AG04450 (cell line): ENCODE results near the gene NUB1. TPM values are rescaled to one million over a fixed set of nuclear protein-coding genes. Genes with fewer than 3 reads are reported as not detected.

Experiments used
- CTCF ChIA-PET: fragments of 300-600, 350-600 bp; formaldehyde crosslinking; extraction: SDS; loops from one replicate; lab custom pipeline; 2022; ENCODE audit warnings: antibody characterized with exemption, inconsistent platforms; lab: Charles Lee
- POLR2A ChIA-PET: fragments of 350-600 bp; formaldehyde crosslinking; extraction: SDS; loops from one replicate; lab custom pipeline; 2021; ENCODE audit warnings: antibody characterized with exemption, inconsistent platforms; lab: Yijun Ruan, JAX
- DNase-seq: peaks from one replicate; pipeline ENCODE4 v3.0.0-alpha.2; 2011; ENCODE audit warnings: low read depth, low spot score
- H3K27ac ChIP-seq: one replicate; pipeline ENCODE4 v1.5.1; 2012; ENCODE audit warnings: low read depth, low read length, control low read depth
- H3K27me3 ChIP-seq: one replicate; pipeline ENCODE4 v1.6.0; 2012; ENCODE audit warnings: low read length; ENCODE audit not compliant: control insufficient read depth, insufficient read depth
- H3K4me3 ChIP-seq: 2 replicates; pipeline ENCODE4 v1.5.1; 2011; ENCODE audit warnings: mild to moderate bottlenecking, low read depth, low read length, control low read depth
- H3K9me3 ChIP-seq: 2 replicates; pipeline ENCODE4 v1.5.1; 2012; ENCODE audit warnings: low read length; ENCODE audit not compliant: control insufficient read depth, insufficient read depth
- CTCF ChIP-seq: IDR thresholded peaks from 2 replicates; pipeline ENCODE4 v1.5.1; 2011; ENCODE audit warnings: low read depth, low read length, control low read depth, inconsistent platforms
- polyA plus RNA-seq: library from polyadenylated mRNA; depleted of rRNA; stranded (reverse); fragments of >200 nt; gene quantifications from 2 replicates; pipeline ENCODE4 v1.2.3, GENCODE V29; 2011

The NUB1 gene
- polyA plus RNA-seq, 1 experiment: 64.1 TPM

GRCh38 chr7:151316896-151317295 is 24.7 kb upstream of the NUB1 start:
- no peak for TF ChIP-seq CTCF
- ChIA-PET CTCF (interaction anchor here (0.5 to 5.5 kb wide), 11 partner anchors 8 to 442 kb away, joined by 3 to 160 read pairs (median 29); no protein-coding TSS in a partner anchor), POLR2A (interaction anchor here (1.2 kb wide), 1 partner anchor 24 kb away, joined by 3 read pairs; no protein-coding TSS in a partner anchor)
- peaks cover 12% of the 10 kb centered on the region for H3K27me3 ChIP-seq
- H3K27ac ChIP-seq: no peak overlapping the region
- H3K4me3 ChIP-seq: no peak overlapping the region
- peaks cover 30% of the 10 kb centered on the region for H3K9me3 ChIP-seq
- no peak for DNase-seq

- no peak for DNase-seq
These were observed 23.7 kb upstream of the NUB1 start for GRCh38 chr7:151317936-151318335.

GRCh38 chr7:151319189-151319588 is 22.4 kb upstream of the NUB1 start:
- ChIA-PET POLR2A (no interaction called here), CTCF (no interaction called here)
- Histone ChIP-seq H3K9me3 (peaks cover 30% of the 10 kb centered on the region), H3K27me3 (peaks cover 13% of the 10 kb centered on the region), H3K4me3 (no peak overlapping the region), H3K27ac (no peak overlapping the region)
- DNase-seq: no peak
- TF ChIP-seq CTCF: no peak

More at GRCh38 chr7:151317936-151318335, 23.7 kb upstream of the NUB1 start:
- Histone ChIP-seq H3K4me3 (no peak overlapping the region), H3K27me3 (peaks cover 12% of the 10 kb centered on the region), H3K9me3 (peaks cover 30% of the 10 kb centered on the region), H3K27ac (no peak overlapping the region)
- ChIA-PET POLR2A (no interaction called here), CTCF (interaction anchor here (0.7 to 5.5 kb wide), 4 partner anchors 14 to 879 kb away, joined by 3 to 160 read pairs (median 20); no protein-coding TSS in a partner anchor)
- TF ChIP-seq CTCF: no peak

GRCh38 chr7:151320263-151320845 is 21.3 kb upstream of the NUB1 start:
- no peak overlapping the region for H3K27ac ChIP-seq
- peaks cover 14% of the 10 kb centered on the region for H3K27me3 ChIP-seq
- ChIA-PET CTCF (interaction anchor here (1.7 kb wide), 1 partner anchor 10 kb away, joined by 4 read pairs; no protein-coding TSS in a partner anchor), POLR2A (no interaction called here)
- TF ChIP-seq CTCF: no peak
- no peak overlapping the region for H3K4me3 ChIP-seq
- H3K9me3 ChIP-seq: peaks cover 30% of the 10 kb centered on the region
- no peak for DNase-seq

GRCh38 chr7:151321341-151321740 is 20.3 kb upstream of the NUB1 start:
- H3K9me3 ChIP-seq: peaks cover 30% of the 10 kb centered on the region
- H3K27ac ChIP-seq: no peak overlapping the region
- TF ChIP-seq CTCF: no peak
- H3K4me3 ChIP-seq: no peak overlapping the region
- no peak for DNase-seq
- CTCF ChIA-PET: interaction anchor here (1.7 kb wide), 1 partner anchor 11 kb away, joined by 4 read pairs; no protein-coding TSS in a partner anchor
- POLR2A ChIA-PET: no interaction called here
- H3K27me3 ChIP-seq: peaks cover 14% of the 10 kb centered on the region
